Measurements from ENCODE around the gene DMKN.

- no peak for TF ChIP-seq EP300 (IDR thresholded peaks at IDR 0.05)
- no peak for TF ChIP-seq CTCF (IDR thresholded peaks at IDR 0.05)
- no peak for TF ChIP-seq POLR2A (IDR thresholded peaks at IDR 0.05)
Measured at GRCh38 chr19:35531291-35531690, 17.8 kb upstream of the DMKN start.
